HG02623 (cell line): ENCODE results near the gene PIGZ.
A peak's percentile ranks its signal among the peaks of the same experiment; 100 is the strongest.
"Not testable (repeated sequence)": the region's sequence is repeated elsewhere in the genome, so short reads cannot be mapped to it uniquely, and the experiment has no call there.

Experiments
- ATAC-seq: cut with Tn5 transposase; IDR thresholded peaks from one replicate; pipeline ENCODE4 v1.9.1; 2021; ENCODE audit warnings: moderate library complexity; ENCODE audit not compliant: unreplicated experiment

The PIGZ gene

GRCh38 chr3:196951371-196951770 lies 17.3 kb downstream of the PIGZ start:
- ATAC-seq, result no peak

- no peak for ATAC-seq
Measured at GRCh38 chr3:196949750-196950149, 18.9 kb downstream of the PIGZ start.

- ATAC-seq, result no peak
Measured at GRCh38 chr3:196949285-196949619, 19.4 kb downstream of the PIGZ start.

- no peak for ATAC-seq
Measured at GRCh38 chr3:196948442-196949284, 20.0 kb downstream of the PIGZ start.

- no peak for ATAC-seq
Measured at GRCh38 chr3:196947860-196948441, 20.7 kb downstream of the PIGZ start.

- ATAC-seq, result no peak
Measured at GRCh38 chr3:196947136-196947859, 21.3 kb downstream of the PIGZ start.

GRCh38 chr3:196944037-196944790 lies 24.4 kb downstream of the PIGZ start:
- not testable (repeated sequence) for ATAC-seq

- ATAC-seq, result peak; percentile 3
Measured at GRCh38 chr3:196942915-196943277, 25.7 kb downstream of the PIGZ start.

GRCh38 chr3:196942226-196942914 lies 26.3 kb downstream of the PIGZ start, which contains the start of gene NCBP2:
NCBP2 (minus strand) TSS chr3:196942528; CDS start chr3:196942503, 25 bp downstream.
- ATAC-seq, result peak; percentile 86

- peak; percentile 20 for ATAC-seq
Measured at GRCh38 chr3:196941729-196942225, 26.9 kb downstream of the PIGZ start.

GRCh38 chr3:196938576-196938975 lies 30.1 kb downstream of the PIGZ start:
- ATAC-seq, result no peak

- no peak for ATAC-seq
Measured at GRCh38 chr3:196938124-196938523, 30.5 kb downstream of the PIGZ start.

- no peak for ATAC-seq
Measured at GRCh38 chr3:196936288-196936687, 32.3 kb downstream of the PIGZ start.

- ATAC-seq, result no peak
Measured at GRCh38 chr3:196932600-196932999, 36.0 kb downstream of the PIGZ start.

GRCh38 chr3:196931828-196932587 lies 36.6 kb downstream of the PIGZ start:
- no peak for ATAC-seq

- no peak for ATAC-seq
Measured at GRCh38 chr3:196931157-196931556, 37.5 kb downstream of the PIGZ start.

GRCh38 chr3:196927571-196928453 lies 40.8 kb downstream of the PIGZ start:
- no peak for ATAC-seq

GRCh38 chr3:196920733-196921132 lies 47.9 kb downstream of the PIGZ start:
- no peak for ATAC-seq

- no peak for ATAC-seq
Measured at GRCh38 chr3:196918968-196919367, 49.7 kb downstream of the PIGZ start.
